PC-3 (cell line): ENCODE results near the gene CELF2. TPM values are rescaled to one million over a fixed set of nuclear protein-coding genes. Genes with fewer than 3 reads are reported as not detected.

Source experiments
- ATAC-seq: fragments of 200-7000 bp; cut with Tn5 transposase; 2 replicates; pipeline ENCODE4 v1.9.1; 2020; ENCODE audit warnings: mild to moderate bottlenecking, moderate library complexity
- BruUV-seq: library from RNA; stranded (reverse); fragments of 400-500 nt; replicated peaks from 2 replicates; lab custom pipeline; 2021; lab: Mats Ljungman, UMichigan
- CTCF ChIA-PET: fragments of 300-600 bp; sonication (Branson Sonifier 250); formaldehyde crosslinking; loops from one replicate; lab custom pipeline; 2022; ENCODE audit warnings: antibody characterized with exemption; lab: Charles Lee
- POLR2A ChIA-PET: fragments of 300-600 bp; sonication (Branson Sonifier 250); formaldehyde crosslinking; loops from one replicate; lab custom pipeline; 2022; ENCODE audit warnings: antibody characterized with exemption; ENCODE audit not compliant: unreplicated experiment; lab: Charles Lee
- DNase-seq: peaks from one replicate; pipeline ENCODE4 v3.0.0-alpha.2; 2015
- H2AFZ ChIP-seq: fragments of 300-600 bp; sonication (generic); 2 replicates; pipeline ENCODE4 v1.6.0; 2016; ENCODE audit warnings: antibody characterized with exemption, low read length
- H3F3A ChIP-seq: fragments of 300-600 bp; sonication (generic); one replicate; pipeline ENCODE4 v1.6.0; 2017; ENCODE audit warnings: antibody characterized with exemption, low read length, control low read depth, mild to moderate bottlenecking; ENCODE audit not compliant: unreplicated experiment
- H3K27ac ChIP-seq: fragments of 300-600 bp; sonication (generic); 2 replicates; pipeline ENCODE4 v1.5.1; 2016; ENCODE audit warnings: mild to moderate bottlenecking, low read length
- H3K27me3 ChIP-seq: fragments of 300-600 bp; sonication (generic); 2 replicates; pipeline ENCODE4 v1.6.1; 2016; ENCODE audit warnings: low read length, mixed read lengths
- H3K36me3 ChIP-seq: fragments of 300-600 bp; sonication (generic); 2 replicates; pipeline ENCODE4 v1.6.1; 2016; ENCODE audit warnings: low read depth, mixed run types, low read length, mixed read lengths
- H3K4me1 ChIP-seq: fragments of 300-600 bp; sonication (generic); 2 replicates; pipeline ENCODE4 v1.5.1; 2016; ENCODE audit warnings: low read length; ENCODE audit not compliant: insufficient read depth
- H3K4me2 ChIP-seq: fragments of 300-600 bp; sonication (generic); 2 replicates; pipeline ENCODE4 v1.6.0; 2016; ENCODE audit warnings: low read length
- H3K4me3 ChIP-seq: fragments of 300-600 bp; sonication (generic); 2 replicates; pipeline ENCODE4 v1.5.1; 2016; ENCODE audit warnings: mild to moderate bottlenecking, low read length, mixed read lengths
- H3K79me2 ChIP-seq: fragments of 300-600 bp; sonication (generic); 2 replicates; pipeline ENCODE4 v1.6.1; 2017; ENCODE audit warnings: low read length, mixed read lengths
- H3K9ac ChIP-seq: fragments of 300-600 bp; sonication (generic); 2 replicates; pipeline ENCODE4 v1.6.0; 2016; ENCODE audit warnings: mild to moderate bottlenecking, low read length
- H3K9me2 ChIP-seq: fragments of 300-600 bp; sonication (generic); replicated peaks from 2 replicates; pipeline ENCODE4 v1.6.1; 2016; ENCODE audit warnings: mixed run types, low read length, mixed read lengths
- H3K9me3 ChIP-seq: fragments of 300-600 bp; sonication (generic); 2 replicates; pipeline ENCODE4 v1.6.1; 2016; ENCODE audit warnings: low read length, mixed read lengths
- H4K20me1 ChIP-seq: fragments of 300-600 bp; sonication (generic); 2 replicates; pipeline ENCODE4 v1.6.1; 2016; ENCODE audit warnings: low read length, mixed read lengths
- CTCF ChIP-seq: fragments of 300-600 bp; sonication (generic); conservative IDR thresholded peaks from 2 replicates; pipeline ENCODE4 v1.5.1; 2017; ENCODE audit warnings: antibody characterized with exemption, low read depth, mild to moderate bottlenecking, low read length
- EZH2 ChIP-seq: fragments of 300-600 bp; sonication (generic); IDR thresholded peaks from one replicate; pipeline ENCODE4 v1.6.1; 2017; ENCODE audit warnings: antibody characterized with exemption, mild to moderate bottlenecking, low read length; ENCODE audit not compliant: unreplicated experiment
- EZH2phosphoT487 ChIP-seq: fragments of 300-600 bp; sonication (generic); IDR thresholded peaks from 2 replicates; pipeline ENCODE4 v1.6.1; 2018; ENCODE audit warnings: mild to moderate bottlenecking, antibody characterized with exemption, low read length, borderline replicate concordance
- intact Hi-C: fragments of 100-400 bp; cut with micrococcal nuclease; formaldehyde crosslinking; loops from 2 replicates; pipeline ENCODE4 v1.9.0; 2023
- total RNA-seq: library from RNA; depleted of rRNA; stranded (reverse); fragments of >200 nt; gene quantifications from 2 replicates; pipeline ENCODE4 v1.2.3, GENCODE V29; 2014

The CELF2 gene
- total RNA-seq, 1 experiment from 2014 or later = not detected

DNA sequence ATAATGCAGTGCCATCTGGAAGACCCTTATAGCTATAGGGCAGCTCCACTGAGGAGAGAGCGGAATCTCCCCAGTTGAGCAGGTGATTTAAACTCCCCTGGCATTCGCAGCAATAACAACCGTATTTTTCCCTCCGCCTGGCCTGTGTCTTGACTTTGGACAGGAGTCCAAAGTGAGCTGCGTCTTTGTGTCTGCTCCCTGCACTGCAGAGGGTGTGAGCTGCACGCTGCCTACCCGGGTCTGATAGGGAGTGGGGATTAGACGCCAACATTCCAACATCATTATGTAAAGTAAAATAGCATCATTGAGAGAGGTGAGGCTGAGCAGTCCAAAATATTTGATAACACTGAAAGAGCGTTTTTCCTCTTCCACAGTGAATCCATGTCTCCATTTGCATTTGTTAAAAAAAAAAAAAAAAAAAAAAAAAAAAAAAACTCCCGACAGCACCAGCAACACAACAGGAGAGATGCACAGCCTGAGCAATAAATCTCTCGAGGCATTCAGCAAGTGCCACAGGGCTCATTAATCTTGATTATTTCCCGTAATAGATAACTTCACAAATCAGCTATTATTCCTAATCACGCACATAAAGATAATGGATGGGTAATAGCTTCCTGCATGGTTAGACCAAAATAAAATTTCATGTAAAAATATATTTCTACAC lies 68.6 kb downstream of the CELF2 start:
- no peaks in the 10 kb centered on the region for H4K20me1 ChIP-seq
- no TSS peak for BruUV-seq
- H3K79me2 ChIP-seq = no peaks in the 10 kb centered on the region
- ATAC-seq (no peak), DNase-seq (no peak)
- H3K9ac ChIP-seq = no peak overlapping the region
- no peak overlapping the region for H3K4me2 ChIP-seq
- H2AFZ ChIP-seq = no peak overlapping the region
- TF ChIP-seq EZH2 (no peak), CTCF (no peak), EZH2phosphoT487 (no peak)
- H3K4me3 ChIP-seq = no peak overlapping the region
- H3K36me3 ChIP-seq = no peaks in the 10 kb centered on the region
- H3K27ac ChIP-seq = no peak overlapping the region
- H3F3A ChIP-seq = no peaks in the 10 kb centered on the region
- no peaks in the 10 kb centered on the region for H3K9me3 ChIP-seq
- CTCF ChIA-PET = no interaction called here
- POLR2A ChIA-PET = no interaction called here
- no peaks in the 10 kb centered on the region for H3K4me1 ChIP-seq
- H3K9me2 ChIP-seq = no peaks in the 10 kb centered on the region
- no peaks in the 10 kb centered on the region for H3K27me3 ChIP-seq
- intact Hi-C loops = no loop called here

GRCh38 chr10:11087372-11087771 lies 69.7 kb downstream of the CELF2 start:
- TF ChIP-seq EZH2 (no peak), CTCF (no peak), EZH2phosphoT487 (no peak)
- Histone ChIP-seq H3K9me2 (no peaks in the 10 kb centered on the region), H2AFZ (no peak overlapping the region), H3K4me3 (no peak overlapping the region), H3F3A (no peaks in the 10 kb centered on the region), H3K79me2 (no peaks in the 10 kb centered on the region), H3K36me3 (no peaks in the 10 kb centered on the region), H3K9me3 (no peaks in the 10 kb centered on the region), H3K27me3 (no peaks in the 10 kb centered on the region), H3K4me1 (no peaks in the 10 kb centered on the region), H3K9ac (no peak overlapping the region), H3K4me2 (no peak overlapping the region), H4K20me1 (no peaks in the 10 kb centered on the region), H3K27ac (no peak overlapping the region)
- ChIA-PET CTCF (no interaction called here), POLR2A (no interaction called here)
- DNase-seq = no peak
- ATAC-seq = no peak
- intact Hi-C loops = no loop called here
- BruUV-seq = no TSS peak

- Histone ChIP-seq H3K27ac (no peak overlapping the region), H3K36me3 (no peaks in the 10 kb centered on the region), H3K27me3 (no peaks in the 10 kb centered on the region), H3F3A (no peaks in the 10 kb centered on the region), H3K4me3 (no peak overlapping the region), H3K4me2 (no peak overlapping the region), H3K9ac (no peak overlapping the region), H3K9me3 (no peaks in the 10 kb centered on the region), H2AFZ (no peak overlapping the region), H3K4me1 (no peaks in the 10 kb centered on the region), H4K20me1 (no peaks in the 10 kb centered on the region), H3K9me2 (no peaks in the 10 kb centered on the region), H3K79me2 (no peaks in the 10 kb centered on the region)
- ATAC-seq (no peak), DNase-seq (no peak)
- ChIA-PET CTCF (no interaction called here), POLR2A (no interaction called here)
- no peak for TF ChIP-seq CTCF
- TF ChIP-seq EZH2 = no peak
- TF ChIP-seq EZH2phosphoT487 = no peak
- intact Hi-C loops = no loop called here
- BruUV-seq = no TSS peak
Observed at GRCh38 chr10:11088709-11089108, 71.0 kb downstream of the CELF2 start.
